Measurements from ENCODE around the gene NUAK1. TPM values are rescaled to one million over a fixed set of nuclear protein-coding genes. Genes with fewer than 3 reads are reported as not detected.
A peak's percentile ranks its signal among the peaks of the same experiment; 100 is the strongest.

The NUAK1 gene
- polyA plus RNA-seq, 1 experiment: 8.3 TPM

- CTCF ChIA-PET: no interaction called here
- POLR2A ChIA-PET: interaction anchor here (1.1 kb wide), 1 partner anchor 10 kb away, joined by 4 read pairs; no protein-coding TSS in a partner anchor
- Histone ChIP-seq H3K4me3 (ENCODE audit: low read depth, low read length) (no peak overlapping the region), H3K27me3 (ENCODE audit: control insufficient read depth, insufficient read depth, low read length) (no peaks in the 10 kb centered on the region), H3K27ac (ENCODE audit: low read depth, low read length) (peak overlapping the region; percentile 75), H3K9me3 (ENCODE audit: control insufficient read depth, insufficient read depth, low read length) (no peaks in the 10 kb centered on the region)
- no peak for TF ChIP-seq CTCF (IDR thresholded peaks at IDR 0.05; ENCODE audit: low read depth, low read length)
- no peak for DNase-seq (ENCODE audit: low read depth, low spot score)
These were observed 58.0 kb downstream of the NUAK1 start for GRCh38 chr12:106080791-106081170.

GRCh38 chr12:106080041-106080790 lies 58.5 kb downstream of the NUAK1 start:
- ChIA-PET CTCF (interaction anchor here (0.9 kb wide), 1 partner anchor 144 kb away, joined by 3 read pairs; no protein-coding TSS in a partner anchor), POLR2A (interaction anchor here (0.6 to 1.1 kb wide), 2 partner anchors 11 to 29 kb away, joined by 4 to 7 read pairs; no protein-coding TSS in a partner anchor)
- no peak overlapping the region for H3K4me3 ChIP-seq (ENCODE audit: low read depth, low read length)
- TF ChIP-seq CTCF (IDR thresholded peaks at IDR 0.05; ENCODE audit: low read depth, low read length): no peak
- no peaks in the 10 kb centered on the region for H3K9me3 ChIP-seq (ENCODE audit: control insufficient read depth, insufficient read depth, low read length)
- no peaks in the 10 kb centered on the region for H3K27me3 ChIP-seq (ENCODE audit: control insufficient read depth, insufficient read depth, low read length)
- DNase-seq (ENCODE audit: low read depth, low spot score): no peak
- H3K27ac ChIP-seq (ENCODE audit: low read depth, low read length): peak overlapping the region; percentile 75

- POLR2A ChIA-PET: interaction anchor here (1.1 kb wide), 1 partner anchor 12 kb away, joined by 4 read pairs; no protein-coding TSS in a partner anchor
- Histone ChIP-seq H3K27ac (ENCODE audit: low read depth, low read length) (no peak overlapping the region), H3K27me3 (ENCODE audit: control insufficient read depth, insufficient read depth, low read length) (no peaks in the 10 kb centered on the region), H3K4me3 (ENCODE audit: low read depth, low read length) (no peak overlapping the region), H3K9me3 (ENCODE audit: control insufficient read depth, insufficient read depth, low read length) (no peaks in the 10 kb centered on the region)
- CTCF ChIA-PET: no interaction called here
- TF ChIP-seq CTCF (IDR thresholded peaks at IDR 0.05; ENCODE audit: low read depth, low read length): no peak
- DNase-seq (ENCODE audit: low read depth, low spot score): no peak
These were observed 59.5 kb downstream of the NUAK1 start for GRCh38 chr12:106079148-106079738.

- no peak for DNase-seq (ENCODE audit: low read depth, low spot score)
- ChIA-PET CTCF (interaction anchor here (0.7 kb wide), 1 partner anchor 374 kb away, joined by 3 read pairs; no protein-coding TSS in a partner anchor), POLR2A (no interaction called here)
- no peak for TF ChIP-seq CTCF (IDR thresholded peaks at IDR 0.05; ENCODE audit: low read depth, low read length)
- Histone ChIP-seq H3K4me3 (ENCODE audit: low read depth, low read length) (no peak overlapping the region), H3K27me3 (ENCODE audit: control insufficient read depth, insufficient read depth, low read length) (no peaks in the 10 kb centered on the region), H3K9me3 (ENCODE audit: control insufficient read depth, insufficient read depth, low read length) (no peaks in the 10 kb centered on the region), H3K27ac (ENCODE audit: low read depth, low read length) (no peak overlapping the region)
These were observed 60.3 kb downstream of the NUAK1 start for GRCh38 chr12:106078358-106079010.

Measured in AG04450 (cell line).